Mesendoderm (in vitro differentiated cells): ENCODE data around the gene TAF11L14. TPM values are rescaled to one million over a fixed set of nuclear protein-coding genes. Genes with fewer than 3 reads are reported as not detected.

ENCODE experiments used
- small RNA-seq: library from polyadenylated mRNA; stranded (forward); fragments of <200 nt; extraction: miRNeasy Mini kit (QIAGEN cat#:217004); gene quantifications from one replicate; pipeline ENCODE3, GENCODE V24; 2013; ENCODE audit not compliant: insufficient read depth

Gene TAF11L14

Small RNA genes within 50 kb of the gene (small RNA-seq; reads per million reads assigned to genes)
- gene AC233724.1 (not detected), gene AC233724.12 (not detected), gene AC233724.2 (not detected), gene AC233724.3 (not detected), gene AC233724.4 (not detected), gene AC233724.6 (not detected), gene AC233724.7 (not detected)
